SU-DHL-6 (cell line): ENCODE results near the gene TXNRD2.

Experiments
- H2AFZ ChIP-seq: fragments of 200-600 bp; sonication (generic); 2 replicates; pipeline ENCODE4 v1.6.1; 2014; ENCODE audit warnings: low read depth, mild to moderate bottlenecking, moderate library complexity, mixed read lengths, antibody characterized with exemption, low read length; ENCODE audit not compliant: severe bottlenecking
- H3F3A ChIP-seq: fragments of 200-600 bp; shearing (Covaris generic); 2 replicates; pipeline ENCODE4 v1.6.0; 2016; ENCODE audit warnings: antibody characterized with exemption, mild to moderate bottlenecking; ENCODE audit not compliant: insufficient read depth
- H3K27ac ChIP-seq: fragments of 200-600 bp; sonication (generic); 2 replicates; pipeline ENCODE4 v1.5.1; 2016; ENCODE audit warnings: low read depth, mild to moderate bottlenecking, low read length, moderate library complexity, mixed read lengths
- H3K27me3 ChIP-seq: fragments of 200-600 bp; sonication (generic), shearing (Covaris generic); 2 replicates; pipeline ENCODE4 v1.6.0; 2014; ENCODE audit warnings: mild to moderate bottlenecking, low read length
- H3K36me3 ChIP-seq: fragments of 200-600 bp; sonication (generic); 2 replicates; pipeline ENCODE4 v1.6.1; 2014; ENCODE audit warnings: mild to moderate bottlenecking, low read length, mixed read lengths
- H3K4me2 ChIP-seq: fragments of 300-600, 200-600 bp; shearing (Covaris generic), sonication (generic); 2 replicates; pipeline ENCODE4 v1.6.0; 2014; ENCODE audit warnings: low read length, low read depth, mild to moderate bottlenecking; ENCODE audit not compliant: poor library complexity, severe bottlenecking
- H3K4me3 ChIP-seq: fragments of 200-600 bp; sonication (generic); 2 replicates; pipeline ENCODE4 v1.5.1; 2014; ENCODE audit warnings: antibody characterized with exemption, low read length, mild to moderate bottlenecking, mixed read lengths; ENCODE audit not compliant: insufficient read depth, poor library complexity, severe bottlenecking
- H3K79me2 ChIP-seq: fragments of 200-600 bp; sonication (generic); 2 replicates; pipeline ENCODE4 v1.6.1; 2014; ENCODE audit warnings: mild to moderate bottlenecking, low read length, moderate library complexity; ENCODE audit not compliant: insufficient read depth
- H3K9ac ChIP-seq: fragments of 200-600 bp; sonication (generic); 2 replicates; pipeline ENCODE4 v1.7.0; 2014; ENCODE audit warnings: mild to moderate bottlenecking, low read length
- H3K9me2 ChIP-seq: fragments of 200-600 bp; sonication (generic); replicated peaks from 2 replicates; pipeline ENCODE4 v1.6.1; 2014; ENCODE audit warnings: low read length; ENCODE audit not compliant: insufficient read depth
- H3K9me3 ChIP-seq: fragments of 200-600 bp; sonication (generic); 2 replicates; pipeline ENCODE4 v1.6.1; 2014; ENCODE audit warnings: low read length, mixed read lengths; ENCODE audit not compliant: insufficient read depth
- H4K20me1 ChIP-seq: fragments of 200-600 bp; sonication (generic); 2 replicates; pipeline ENCODE4 v1.6.1; 2014; ENCODE audit warnings: low read depth, mild to moderate bottlenecking, antibody characterized with exemption, low read length, moderate library complexity, mixed read lengths
- EZH2phosphoT487 ChIP-seq: fragments of 200-600 bp; sonication (generic), shearing (Covaris generic); conservative IDR thresholded peaks from 2 replicates; pipeline ENCODE4 v1.6.1; 2018; ENCODE audit warnings: mild to moderate bottlenecking, antibody characterized with exemption, low read length, moderate library complexity, mixed read lengths
- TF ChIP-seq, protein P1 (sequence below): fragments of 200-600 bp; sonication (generic); IDR thresholded peaks from one replicate; pipeline ENCODE4 v1.5.1; 2017; ENCODE audit warnings: antibody characterized with exemption, mild to moderate bottlenecking, low read length, moderate library complexity; ENCODE audit not compliant: insufficient read depth, poor library complexity, severe bottlenecking

TXNRD2 gene

DNA sequence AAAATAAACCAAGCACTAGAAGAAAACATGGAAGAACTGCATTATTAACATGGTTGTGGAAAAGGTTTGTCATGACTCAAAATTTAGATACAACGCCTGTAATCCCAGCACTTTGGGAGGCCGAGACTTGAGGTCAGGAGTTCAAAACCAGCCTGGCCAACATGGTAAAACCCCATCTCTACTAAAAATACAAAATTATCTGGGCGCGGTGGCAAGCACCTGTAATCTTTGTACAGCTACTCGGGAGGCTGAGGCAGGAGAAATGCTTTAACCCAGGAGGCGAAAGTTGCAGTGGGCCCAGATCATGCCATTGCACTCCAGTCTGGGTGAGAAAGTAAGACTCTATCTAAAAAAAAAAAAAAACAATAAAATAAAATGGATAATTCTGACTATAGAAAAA, 110.6 kb downstream of the TXNRD2 start:
- TF ChIP-seq, protein P1, sequence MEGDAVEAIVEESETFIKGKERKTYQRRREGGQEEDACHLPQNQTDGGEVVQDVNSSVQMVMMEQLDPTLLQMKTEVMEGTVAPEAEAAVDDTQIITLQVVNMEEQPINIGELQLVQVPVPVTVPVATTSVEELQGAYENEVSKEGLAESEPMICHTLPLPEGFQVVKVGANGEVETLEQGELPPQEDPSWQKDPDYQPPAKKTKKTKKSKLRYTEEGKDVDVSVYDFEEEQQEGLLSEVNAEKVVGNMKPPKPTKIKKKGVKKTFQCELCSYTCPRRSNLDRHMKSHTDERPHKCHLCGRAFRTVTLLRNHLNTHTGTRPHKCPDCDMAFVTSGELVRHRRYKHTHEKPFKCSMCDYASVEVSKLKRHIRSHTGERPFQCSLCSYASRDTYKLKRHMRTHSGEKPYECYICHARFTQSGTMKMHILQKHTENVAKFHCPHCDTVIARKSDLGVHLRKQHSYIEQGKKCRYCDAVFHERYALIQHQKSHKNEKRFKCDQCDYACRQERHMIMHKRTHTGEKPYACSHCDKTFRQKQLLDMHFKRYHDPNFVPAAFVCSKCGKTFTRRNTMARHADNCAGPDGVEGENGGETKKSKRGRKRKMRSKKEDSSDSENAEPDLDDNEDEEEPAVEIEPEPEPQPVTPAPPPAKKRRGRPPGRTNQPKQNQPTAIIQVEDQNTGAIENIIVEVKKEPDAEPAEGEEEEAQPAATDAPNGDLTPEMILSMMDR, result no peak
- no peak for TF ChIP-seq EZH2phosphoT487
- no peak overlapping the region for H3K9ac ChIP-seq
- no peaks in the 10 kb centered on the region for H3K9me3 ChIP-seq
- H3K27me3 ChIP-seq, result no peaks in the 10 kb centered on the region
- no peak overlapping the region for H2AFZ ChIP-seq
- no peaks in the 10 kb centered on the region for H3K79me2 ChIP-seq
- H3K4me2 ChIP-seq, result no peak overlapping the region
- no peaks in the 10 kb centered on the region for H3F3A ChIP-seq
- H3K27ac ChIP-seq, result no peak overlapping the region
- no peaks in the 10 kb centered on the region for H3K36me3 ChIP-seq
- no peak overlapping the region for H3K4me3 ChIP-seq
- no peaks in the 10 kb centered on the region for H3K9me2 ChIP-seq
- no peaks in the 10 kb centered on the region for H4K20me1 ChIP-seq

DNA sequence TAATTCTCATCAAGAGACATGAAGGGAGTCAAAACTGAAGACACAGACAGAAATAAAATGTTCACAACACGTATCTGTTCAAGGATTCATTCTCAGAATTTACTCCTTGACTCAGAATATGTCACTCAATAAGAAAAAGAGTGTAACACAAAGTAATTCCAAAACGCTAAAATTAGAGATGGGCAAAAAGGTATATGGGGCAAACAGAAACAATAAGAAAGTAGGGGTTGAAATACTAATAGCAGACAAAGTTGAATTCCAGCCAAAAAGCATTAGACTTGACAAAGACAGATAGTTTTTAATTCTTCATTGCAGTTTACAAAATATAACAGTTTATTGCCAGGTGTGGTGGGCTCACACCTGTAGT, 113.6 kb downstream of the TXNRD2 start:
- no peaks in the 10 kb centered on the region for H3K9me3 ChIP-seq
- no peaks in the 10 kb centered on the region for H3F3A ChIP-seq
- H3K4me3 ChIP-seq, result no peak overlapping the region
- H3K27ac ChIP-seq, result no peak overlapping the region
- no peak overlapping the region for H2AFZ ChIP-seq
- H4K20me1 ChIP-seq, result no peaks in the 10 kb centered on the region
- no peaks in the 10 kb centered on the region for H3K27me3 ChIP-seq
- no peak overlapping the region for H3K9ac ChIP-seq
- H3K36me3 ChIP-seq, result no peaks in the 10 kb centered on the region
- H3K9me2 ChIP-seq, result no peaks in the 10 kb centered on the region
- no peak overlapping the region for H3K4me2 ChIP-seq
- H3K79me2 ChIP-seq, result no peaks in the 10 kb centered on the region
- no peak for TF ChIP-seq EZH2phosphoT487
- TF ChIP-seq, protein P1, result no peak

DNA sequence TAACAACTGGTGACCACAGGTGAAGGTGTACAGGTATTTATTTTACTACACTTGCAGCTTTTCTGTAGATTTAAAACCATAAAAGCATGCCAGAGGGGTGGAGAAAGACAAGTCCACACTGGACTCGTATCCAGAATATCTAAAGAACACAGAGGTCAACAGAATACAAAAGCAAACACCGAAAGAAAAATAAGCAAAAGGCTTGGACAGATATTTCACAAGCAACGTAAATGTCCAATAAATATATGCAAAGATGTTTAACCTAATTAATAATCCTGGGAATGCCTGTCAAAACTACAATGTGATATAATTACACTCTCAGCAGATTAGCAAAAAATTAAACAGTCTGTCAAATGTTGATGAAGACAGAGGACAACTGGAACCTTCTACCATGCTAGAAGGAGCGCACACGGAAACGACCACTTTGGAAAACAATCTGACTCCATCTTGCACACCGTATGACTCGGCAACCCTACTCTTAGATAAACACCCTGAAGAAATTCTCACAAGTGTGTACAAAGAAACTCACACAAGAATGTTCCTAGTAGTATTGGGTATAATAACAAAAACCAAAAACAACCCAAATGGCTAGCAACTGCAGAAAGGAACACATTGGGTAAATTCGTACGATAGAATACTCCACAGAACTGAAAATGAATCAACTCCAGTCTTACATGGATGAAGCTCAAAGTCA, 114.1 kb downstream of the TXNRD2 start:
- no peaks in the 10 kb centered on the region for H4K20me1 ChIP-seq
- no peaks in the 10 kb centered on the region for H3K79me2 ChIP-seq
- no peak overlapping the region for H3K27ac ChIP-seq
- H3F3A ChIP-seq, result no peaks in the 10 kb centered on the region
- no peak overlapping the region for H3K4me3 ChIP-seq
- TF ChIP-seq EZH2phosphoT487, result no peak
- TF ChIP-seq, protein P1, result no peak
- no peaks in the 10 kb centered on the region for H3K9me3 ChIP-seq
- no peaks in the 10 kb centered on the region for H3K27me3 ChIP-seq
- no peak overlapping the region for H2AFZ ChIP-seq
- no peaks in the 10 kb centered on the region for H3K36me3 ChIP-seq
- no peaks in the 10 kb centered on the region for H3K9me2 ChIP-seq
- no peak overlapping the region for H3K9ac ChIP-seq
- no peak overlapping the region for H3K4me2 ChIP-seq
